Uterus (tissue), 4 donors: ENCODE results near the gene TMEM63B. TPM values are rescaled to one million over a fixed set of nuclear protein-coding genes. Genes with fewer than 3 reads are reported as not detected.

Source experiments
- DNase-seq, 2 donors: peaks; one replicate each; pipeline ENCODE4 v3.0.0-alpha.2; 2019 to 2020
- H3K27ac ChIP-seq, 2 donors: fragments of 200-600 bp; sonication (generic); 1 replicate in 1 of 2; 2 replicates in 1 of 2; pipeline ENCODE4 v1.5.1; 2016 to 2018
- H3K27me3 ChIP-seq, 2 donors: fragments of 200-600 bp; sonication (generic); one replicate each; pipeline ENCODE4 v1.5.1; 2018 to 2019; ENCODE audit warnings: control low read depth in 1 of 2
- H3K36me3 ChIP-seq, 2 donors: fragments of 200-600 bp; sonication (generic); one replicate each; pipeline ENCODE4 v1.5.1; 2019; ENCODE audit warnings: control low read depth in 1 of 2
- H3K4me1 ChIP-seq, 2 donors: fragments of 200-600 bp; sonication (generic); one replicate each; pipeline ENCODE4 v1.5.1; 2018 to 2019; ENCODE audit warnings: control low read depth in 1 of 2
- H3K4me3 ChIP-seq, 2 donors: fragments of 200-600 bp; sonication (generic); 1 replicate in 1 of 2; 2 replicates in 1 of 2; pipeline ENCODE4 v1.5.1; 2018 to 2019; ENCODE audit warnings: mild to moderate bottlenecking in 1 of 2
- H3K9me3 ChIP-seq, 2 donors: fragments of 200-600 bp; sonication (generic); one replicate each; pipeline ENCODE4 v1.5.1; 2019; ENCODE audit warnings: control low read depth in 1 of 2
- CTCF ChIP-seq, 4 experiments: fragments of 200-600 bp in 2 of 4; fragments of 450-650 bp in 2 of 4; sonication (generic) in 2 of 4; IDR thresholded peaks; one replicate each; pipeline ENCODE4 v1.5.1; 2016 to 2019; ENCODE audit warnings: antibody characterized with exemption in 4 of 4, mild to moderate bottlenecking in 2 of 4, moderate library complexity in 1 of 4
- POLR2A ChIP-seq, 2 donors: fragments of 450-650 bp; IDR thresholded peaks; one replicate each; pipeline ENCODE4 v1.6.1; 2016; ENCODE audit warnings: antibody characterized with exemption in 2 of 2, mild to moderate bottlenecking in 1 of 2, moderate library complexity in 1 of 2
- intact Hi-C: fragments of 100-400 bp; cut with DNase I; formaldehyde crosslinking; loops from one replicate; pipeline ENCODE4 v1.15.1; 2023; ENCODE audit warnings: low total_unique reads
- total RNA-seq, 4 donors: library from RNA; depleted of rRNA in 3 of 4; stranded (reverse); fragments of >200 nt in 3 of 4; gene quantifications; one replicate each; pipeline versions ENCODE4 v1.1.0 to v1.2.4, GENCODE V29; 2014 to 2023
- donor health status: DM: yes; HTN: yes; CAD: no.

The TMEM63B gene
- total RNA-seq, 4 donors from 2014 or later, result 0.77 to 24.9 (median 15.4) TPM

- H3K9me3 ChIP-seq, result no peaks in the 10 kb centered on the region
- no peak overlapping the region for H3K27ac ChIP-seq
- H3K36me3 ChIP-seq, result no peaks in the 10 kb centered on the region
- peak; percentile 96 to 99 (median 98) for TF ChIP-seq CTCF (IDR thresholded peaks at IDR 0.05)
- TF ChIP-seq POLR2A (IDR thresholded peaks at IDR 0.05), result no peak
- DNase-seq, result peak; percentile 66 to 70
- H3K4me1 ChIP-seq, result no peaks in the 10 kb centered on the region
- no peaks in the 10 kb centered on the region for H3K27me3 ChIP-seq
- no peak overlapping the region for H3K4me3 ChIP-seq
- intact Hi-C loops, result loop anchor here (2.0 kb wide), 1 partner anchor 55 kb away; no protein-coding TSS in a partner anchor
Observed at GRCh38 chr6:44151348-44152108, 24.2 kb downstream of the TMEM63B start.

- H3K27me3 ChIP-seq, result no peaks in the 10 kb centered on the region
- no peak for DNase-seq
- no peaks in the 10 kb centered on the region for H3K9me3 ChIP-seq
- H3K4me1 ChIP-seq, result no peaks in the 10 kb centered on the region
- no peak overlapping the region for H3K4me3 ChIP-seq
- H3K27ac ChIP-seq, result no peak overlapping the region
- intact Hi-C loops, result no loop called here
- H3K36me3 ChIP-seq, result no peaks in the 10 kb centered on the region
- TF ChIP-seq POLR2A (IDR thresholded peaks at IDR 0.05), result no peak
- no peak for TF ChIP-seq CTCF (IDR thresholded peaks at IDR 0.05)
Observed at GRCh38 chr6:44152109-44152461, 24.7 kb downstream of the TMEM63B start.

- Histone ChIP-seq H3K4me3 (no peak overlapping the region), H3K27ac (no peak overlapping the region), H3K36me3 (no peaks in the 10 kb centered on the region), H3K27me3 (no peaks in the 10 kb centered on the region), H3K4me1 (no peaks in the 10 kb centered on the region), H3K9me3 (no peaks in the 10 kb centered on the region)
- TF ChIP-seq POLR2A (IDR thresholded peaks at IDR 0.05) (no peak), CTCF (IDR thresholded peaks at IDR 0.05) (no peak)
- DNase-seq, result no peak
- intact Hi-C loops, result no loop called here
Observed at GRCh38 chr6:44152533-44152932, 25.2 kb downstream of the TMEM63B start.

- TF ChIP-seq POLR2A (IDR thresholded peaks at IDR 0.05), result no peak
- no peak for TF ChIP-seq CTCF (IDR thresholded peaks at IDR 0.05)
- intact Hi-C loops, result no loop called here
- H3K36me3 ChIP-seq, result no peaks in the 10 kb centered on the region
Observed at GRCh38 chr6:44154067-44154466, 26.7 kb downstream of the TMEM63B start.

GRCh38 chr6:44156494-44157151 lies 29.3 kb downstream of the TMEM63B start:
- TF ChIP-seq CTCF (IDR thresholded peaks at IDR 0.05) (no peak), POLR2A (IDR thresholded peaks at IDR 0.05) (no peak)
- intact Hi-C loops, result no loop called here
- Histone ChIP-seq H3K27ac (no peak overlapping the region), H3K36me3 (no peaks in the 10 kb centered on the region), H3K4me3 (no peak overlapping the region), H3K4me1 (no peaks in the 10 kb centered on the region), H3K27me3 (no peaks in the 10 kb centered on the region), H3K9me3 (no peaks in the 10 kb centered on the region)
- DNase-seq, result no peak

More at GRCh38 chr6:44154067-44154466, 26.7 kb downstream of the TMEM63B start:
- Histone ChIP-seq H3K27ac (no peak overlapping the region), H3K4me3 (no peak overlapping the region), H3K4me1 (no peaks in the 10 kb centered on the region), H3K9me3 (no peaks in the 10 kb centered on the region), H3K27me3 (no peaks in the 10 kb centered on the region)
- no peak for DNase-seq
